ENCODE measurements around the gene PCMT1. TPM values are rescaled to one million over a fixed set of nuclear protein-coding genes. Genes with fewer than 3 reads are reported as not detected.

Gene PCMT1
- total and polyA plus RNA-seq, 2 of the 8 experiments (the other 6 are each of a cell fraction or from before 2014, with no cell fraction given), result 84.3 to 91.3 TPM

DNA sequence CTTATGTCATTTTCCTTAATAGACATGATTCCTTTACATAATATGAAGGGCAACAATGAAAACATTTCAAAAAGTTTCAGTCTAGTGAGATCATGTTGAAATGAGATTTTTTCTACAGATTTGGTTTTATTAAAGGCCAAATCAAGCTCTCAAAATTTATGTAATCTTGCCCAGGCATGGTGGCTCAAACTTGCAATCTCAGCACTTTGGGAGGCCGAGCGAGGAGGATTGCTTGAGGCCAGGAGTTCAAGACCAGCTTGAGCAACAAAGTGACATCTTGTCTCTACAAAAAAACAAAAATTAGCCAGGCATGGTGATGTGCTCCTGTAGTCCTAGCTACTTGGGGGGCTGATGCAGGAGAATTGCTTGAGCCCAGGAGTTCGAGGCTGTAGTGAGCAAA, 63.8 kb downstream of the PCMT1 start:
- no peak overlapping the region for H2BK12ac ChIP-seq (ENCODE audit: low read depth, low read length)
- H2BK120ac ChIP-seq (replicated peaks; ENCODE audit: low read depth, low read length), result no peak overlapping the region
- no peak overlapping the region for H3K9ac ChIP-seq (replicated peaks in 1 of 4; ENCODE audit: extremely low read depth in 1 of 4, low read depth in 3 of 4, low read length in 3 of 4)
- no peak overlapping the region for H2BK20ac ChIP-seq (ENCODE audit: low read length)
- H3K14ac ChIP-seq (ENCODE audit: insufficient read length), result no peak overlapping the region
- H4K91ac ChIP-seq (replicated peaks; ENCODE audit: insufficient read length, low read length), result no peak overlapping the region
- no peak overlapping the region for H3K4ac ChIP-seq (replicated peaks; ENCODE audit: insufficient read length, low read depth, low read length)
- no peak overlapping the region for H3K18ac ChIP-seq (ENCODE audit: extremely low read depth, low read length)
- H3K79me2 ChIP-seq (ENCODE audit: control insufficient read depth in 1 of 2, insufficient read depth in 2 of 2, low read length in 2 of 2), result no peaks in the 10 kb centered on the region
- no peak overlapping the region for H3K4me2 ChIP-seq (ENCODE audit: insufficient read depth in 1 of 2, low read depth in 2 of 2, low read length in 2 of 2)
- no peaks in the 10 kb centered on the region for H3K27me3 ChIP-seq (replicated peaks in 1 of 4; ENCODE audit: control insufficient read depth in 3 of 4, extremely low read depth in 1 of 4, insufficient read depth in 3 of 4, low read length in 3 of 4)
- H2BK15ac ChIP-seq (ENCODE audit: low read length), result no peak overlapping the region
- no peak overlapping the region for H4K5ac ChIP-seq (ENCODE audit: insufficient read length, low read depth, low read length)
- ChIA-PET CTCF (ENCODE audit: partially characterized antibody) (interaction anchor here (0.6 to 3.2 kb wide), 4 partner anchors 10 to 44 kb away, joined by 3 to 10 read pairs (median 6); no protein-coding TSS in a partner anchor), POLR2A (ENCODE audit: partially characterized antibody) (interaction anchor here (0.8 kb wide), 1 partner anchor 96 kb away, joined by 3 read pairs; the partner anchor contains the start of gene LATS1)
- H3K4me3 ChIP-seq (ENCODE audit: extremely low read depth in 1 of 4, insufficient read depth in 2 of 4, low read depth in 3 of 4, low read length in 4 of 4), result no peak overlapping the region
- WGBS, 2 experiments (ENCODE audit: extremely low coverage in 1 of 2, insufficient coverage in 1 of 2, insufficient read length in 1 of 2, insufficient replicate concordance in 2 of 2, low coverage in 1 of 2, low lambda C conversion rate in 2 of 2, missing lambda C conversion rate in 1 of 2), result 93% methylated on average over 3 of the region's 3 CpGs; no CpG with 5 or more reads in 1 of the 2 experiments
- H3K9me3 ChIP-seq (ENCODE audit: insufficient read depth in 2 of 2, low read depth in 1 of 2, low read length in 1 of 2), result no peaks in the 10 kb centered on the region
- H4K20me1 ChIP-seq (replicated peaks in 1 of 2; ENCODE audit: control insufficient read depth in 1 of 2, insufficient read depth in 2 of 2, low read length in 2 of 2), result no peaks in the 10 kb centered on the region
- H3K23ac ChIP-seq (ENCODE audit: insufficient read length), result no peak overlapping the region
- H4K8ac ChIP-seq (ENCODE audit: extremely low read depth, insufficient read depth, low read length), result no peak overlapping the region
- no peaks in the 10 kb centered on the region for H3K23me2 ChIP-seq (ENCODE audit: low read depth, low read length)
- no peak overlapping the region for H3K56ac ChIP-seq (replicated peaks; ENCODE audit: insufficient read length, low read depth, low read length)
- no peak overlapping the region for H3K27ac ChIP-seq (ENCODE audit: low read depth, low read length)
- no peak for DNase-seq (ENCODE audit: low read depth in 1 of 2, low spot score in 2 of 2)
- no peak overlapping the region for H2AK5ac ChIP-seq (ENCODE audit: low read depth, low read length)
- no peaks in the 10 kb centered on the region for H3K79me1 ChIP-seq (ENCODE audit: low read depth, low read length)
- peaks cover 0 to 9% (median 3%) of the 10 kb centered on the region in 4 experiments; a peak in 3 of 8 replicates for H3K36me3 ChIP-seq (ENCODE audit: control insufficient read depth in 2 of 4, insufficient read depth in 4 of 4, low read length in 3 of 4)
- no peaks in the 10 kb centered on the region for H3K4me1 ChIP-seq (replicated peaks in 1 of 4; ENCODE audit: control insufficient read depth in 3 of 4, insufficient read depth in 4 of 4, low read length in 3 of 4)
- TF ChIP-seq TAF1 (IDR thresholded peaks at IDR 0.05; ENCODE audit: low read depth, low read length) (no peak), SAP30 (IDR thresholded peaks at IDR 0.05; ENCODE audit: insufficient read depth, insufficient replicate concordance, low read length) (no peak), TBP (IDR thresholded peaks at IDR 0.05; ENCODE audit: low read depth, low read length) (no peak)
- TF ChIP-seq, protein P1, sequence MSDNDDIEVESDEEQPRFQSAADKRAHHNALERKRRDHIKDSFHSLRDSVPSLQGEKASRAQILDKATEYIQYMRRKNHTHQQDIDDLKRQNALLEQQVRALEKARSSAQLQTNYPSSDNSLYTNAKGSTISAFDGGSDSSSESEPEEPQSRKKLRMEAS (IDR thresholded peaks at IDR 0.05), result no peak
- no peak overlapping the region for H2BK5ac ChIP-seq (ENCODE audit: low read depth, low read length)
- FAIRE-seq, result no peak
- H2AFZ ChIP-seq (ENCODE audit: low read length), result no peak overlapping the region

Measured in H1 (cell line).